Femur (tissue), 1 donor: ENCODE results near the gene CLP1.
"Not testable (repeated sequence)": the region's sequence is repeated elsewhere in the genome, so short reads cannot be mapped to it uniquely, and the experiment has no call there.

Source experiments
- DNase-seq: peaks from one replicate; pipeline ENCODE4 v3.0.0-alpha.2; 2017

Gene CLP1

GRCh38 chr11:57667117-57667735 is 9.7 kb downstream of the CLP1 start:
- DNase-seq = peak; percentile 98

- peak; percentile 100 for DNase-seq
Observed at GRCh38 chr11:57667736-57668433, 10.3 kb downstream of the CLP1 start, which contains the start of gene ZDHHC5. Gene ZDHHC5, plus strand, starts transcription at chr11:57668114. Its CDS starts 4,977 bp downstream, at chr11:57673091.

GRCh38 chr11:57668434-57668782 is 10.8 kb downstream of the CLP1 start:
- DNase-seq = no peak

- DNase-seq = no peak
Observed at GRCh38 chr11:57674251-57674650, 16.7 kb downstream of the CLP1 start.

- DNase-seq = no peak
Observed at GRCh38 chr11:57675176-57675941, 17.8 kb downstream of the CLP1 start.

GRCh38 chr11:57679396-57679795 is 21.8 kb downstream of the CLP1 start:
- no peak for DNase-seq

- DNase-seq = no peak
Observed at GRCh38 chr11:57680552-57680874, 23.0 kb downstream of the CLP1 start.

GRCh38 chr11:57681168-57681567 is 23.6 kb downstream of the CLP1 start:
- no peak for DNase-seq

- DNase-seq = not testable (repeated sequence)
Observed at GRCh38 chr11:57690474-57690873, 32.9 kb downstream of the CLP1 start.

GRCh38 chr11:57698843-57699365 is 41.3 kb downstream of the CLP1 start:
- DNase-seq = no peak

GRCh38 chr11:57699813-57700212 is 42.3 kb downstream of the CLP1 start:
- no peak for DNase-seq

GRCh38 chr11:57700425-57700824 is 42.9 kb downstream of the CLP1 start:
- DNase-seq = no peak

GRCh38 chr11:57703341-57703740 is 45.8 kb downstream of the CLP1 start:
- no peak for DNase-seq

GRCh38 chr11:57704932-57705331 is 47.4 kb downstream of the CLP1 start:
- no peak for DNase-seq

GRCh38 chr11:57705432-57705831 is 47.9 kb downstream of the CLP1 start:
- not testable (repeated sequence) for DNase-seq

- no peak for DNase-seq
Observed at GRCh38 chr11:57709802-57710367, 52.3 kb downstream of the CLP1 start.
